ENCODE data around the gene EEF1AKMT3.

The EEF1AKMT3 gene

GRCh38 chr12:57751788-57752667 lies 20.4 kb upstream of the EEF1AKMT3 start, which contains the start of gene CDK4:
Gene CDK4 (minus strand): TSS chr12:57752310. CDS start chr12:57751717, 593 bp downstream.
- peak; percentile 91 for DNase-seq

- DNase-seq: no peak
Measured at GRCh38 chr12:57752668-57753000, 19.8 kb upstream of the EEF1AKMT3 start.

GRCh38 chr12:57753756-57754337 lies 18.6 kb upstream of the EEF1AKMT3 start:
- no peak for DNase-seq

- DNase-seq: no peak
Measured at GRCh38 chr12:57754411-57755193, 17.8 kb upstream of the EEF1AKMT3 start, which contains the start of gene MARCHF9. Gene MARCHF9 (plus strand): TSS chr12:57755103. CDS start chr12:57755529, 426 bp downstream.

GRCh38 chr12:57755194-57755453 lies 17.3 kb upstream of the EEF1AKMT3 start:
- DNase-seq: no peak

GRCh38 chr12:57755454-57756372 lies 16.7 kb upstream of the EEF1AKMT3 start:
- no peak for DNase-seq

- DNase-seq: no peak
Measured at GRCh38 chr12:57756406-57757341, 15.7 kb upstream of the EEF1AKMT3 start.

GRCh38 chr12:57757771-57758170 lies 14.6 kb upstream of the EEF1AKMT3 start:
- no peak for DNase-seq

GRCh38 chr12:57758552-57759359 lies 13.7 kb upstream of the EEF1AKMT3 start:
- DNase-seq: no peak

GRCh38 chr12:57759360-57759980 lies 12.9 kb upstream of the EEF1AKMT3 start:
- DNase-seq: no peak

GRCh38 chr12:57760347-57760982 lies 11.9 kb upstream of the EEF1AKMT3 start:
- no peak for DNase-seq

GRCh38 chr12:57761391-57761998 lies 10.9 kb upstream of the EEF1AKMT3 start:
- DNase-seq: no peak

- DNase-seq: no peak
Measured at GRCh38 chr12:57762463-57762862, 10.0 kb upstream of the EEF1AKMT3 start.

GRCh38 chr12:57763881-57764661 lies 8.3 kb upstream of the EEF1AKMT3 start:
- no peak for DNase-seq

GRCh38 chr12:57764662-57765002 lies 7.8 kb upstream of the EEF1AKMT3 start:
- DNase-seq: no peak

- DNase-seq: no peak
Measured at GRCh38 chr12:57765003-57765697, 7.3 kb upstream of the EEF1AKMT3 start.

- no peak for DNase-seq
Measured at GRCh38 chr12:57765698-57766463, 6.5 kb upstream of the EEF1AKMT3 start.
